GM18520 (cell line): Measurements from ENCODE around the gene MAPK11.

ENCODE experiments used
- ATAC-seq: cut with Tn5 transposase; IDR thresholded peaks from one replicate; pipeline ENCODE4 v1.9.1; 2021; ENCODE audit not compliant: unreplicated experiment

Gene MAPK11

DNA sequence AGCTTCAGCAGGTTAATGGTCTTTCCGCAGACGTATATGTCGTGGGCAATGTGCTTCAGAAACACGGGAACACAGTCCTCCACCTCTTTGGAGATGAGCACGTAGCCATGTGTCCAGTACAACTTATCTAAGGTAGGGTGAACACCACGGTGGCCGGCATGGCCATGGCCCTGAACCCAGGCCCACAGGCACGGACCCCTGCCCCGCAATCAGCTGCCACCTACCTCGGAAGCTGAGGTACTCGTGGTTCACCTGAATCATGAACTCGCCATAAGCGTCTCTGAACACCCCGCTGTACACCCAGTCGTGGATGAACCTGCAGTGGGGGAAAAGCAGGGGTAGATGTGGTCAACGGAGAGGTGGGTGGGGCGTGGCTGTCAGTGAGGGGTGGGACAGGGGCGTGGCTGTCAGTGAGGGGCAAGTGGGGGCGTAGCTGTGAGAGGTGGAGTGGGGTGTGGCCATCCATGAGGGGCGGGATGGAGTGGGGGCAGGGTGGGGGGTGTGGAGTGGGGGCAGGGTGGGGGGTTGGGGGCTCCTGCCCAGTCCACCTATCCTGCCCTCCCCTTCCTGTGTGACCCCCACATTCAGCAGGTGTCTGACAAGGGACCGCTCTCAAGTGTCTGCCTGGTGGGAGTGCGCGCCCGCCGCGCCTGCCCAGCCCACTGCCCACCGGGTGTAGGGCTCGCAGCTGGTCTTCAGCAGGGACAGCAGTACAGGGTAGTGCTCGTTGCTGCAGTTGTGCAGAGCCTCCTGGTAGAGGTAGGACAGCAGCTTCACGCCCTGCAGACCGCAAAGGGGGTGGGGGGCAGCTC, 43.9 kb downstream of the MAPK11 start:
- ATAC-seq = no peak

DNA sequence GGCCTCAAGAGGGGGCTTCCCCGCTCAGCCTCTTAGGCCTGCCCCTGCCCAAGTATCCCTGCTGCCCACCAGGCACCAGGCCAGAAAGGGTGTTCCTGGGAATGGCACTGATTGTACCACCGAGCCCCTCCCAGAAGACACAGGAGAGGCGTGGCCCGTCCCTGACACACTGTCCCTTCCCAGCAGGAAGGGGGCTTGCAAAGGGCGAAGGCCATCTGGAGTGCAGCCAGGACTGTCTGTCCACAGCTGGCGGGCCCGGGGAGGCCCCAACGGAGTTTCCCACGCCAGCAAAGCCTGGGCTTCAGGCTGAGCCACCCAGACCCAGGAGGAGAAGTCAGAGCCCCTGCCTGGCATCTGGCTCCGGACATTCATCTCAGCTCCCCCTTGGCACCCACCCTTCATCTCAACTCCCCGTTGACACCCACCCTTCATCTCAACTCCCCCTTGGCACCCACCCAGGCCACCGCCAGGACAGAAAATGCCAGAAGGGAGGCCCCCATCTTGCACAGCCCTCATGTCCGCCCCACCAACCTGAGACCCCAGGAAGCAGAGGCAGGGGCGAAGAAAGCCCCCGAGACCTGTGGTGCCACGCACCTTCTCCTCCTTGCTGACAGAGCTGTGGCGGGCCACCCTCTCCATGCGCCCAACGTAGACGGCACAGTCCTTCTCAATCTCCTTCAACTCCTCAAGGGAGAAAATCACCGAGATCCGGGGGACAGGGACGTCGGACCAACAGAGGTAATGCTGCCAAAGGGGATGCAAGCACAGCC, 44.8 kb downstream of the MAPK11 start:
- ATAC-seq = no peak

DNA sequence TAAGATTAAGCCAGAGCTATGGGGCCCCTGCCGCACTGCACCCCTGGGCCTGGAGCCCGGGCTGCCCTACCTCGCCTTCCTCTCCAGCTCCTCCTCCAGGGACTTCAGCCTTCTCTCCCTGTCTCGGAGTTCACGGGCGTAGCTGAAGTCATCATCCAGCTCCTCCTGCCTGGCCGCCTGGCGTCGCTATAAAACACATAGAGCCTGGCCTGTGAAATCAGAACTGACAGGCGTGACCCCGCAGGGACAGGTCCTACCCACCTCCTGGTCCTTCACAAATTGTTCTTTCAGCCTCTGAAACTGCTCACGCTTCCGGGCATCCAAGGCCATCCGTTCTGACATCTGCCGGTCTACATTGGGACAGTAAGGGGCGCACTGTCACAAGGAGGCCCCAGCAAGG, 46.1 kb downstream of the MAPK11 start:
- ATAC-seq = no peak

DNA sequence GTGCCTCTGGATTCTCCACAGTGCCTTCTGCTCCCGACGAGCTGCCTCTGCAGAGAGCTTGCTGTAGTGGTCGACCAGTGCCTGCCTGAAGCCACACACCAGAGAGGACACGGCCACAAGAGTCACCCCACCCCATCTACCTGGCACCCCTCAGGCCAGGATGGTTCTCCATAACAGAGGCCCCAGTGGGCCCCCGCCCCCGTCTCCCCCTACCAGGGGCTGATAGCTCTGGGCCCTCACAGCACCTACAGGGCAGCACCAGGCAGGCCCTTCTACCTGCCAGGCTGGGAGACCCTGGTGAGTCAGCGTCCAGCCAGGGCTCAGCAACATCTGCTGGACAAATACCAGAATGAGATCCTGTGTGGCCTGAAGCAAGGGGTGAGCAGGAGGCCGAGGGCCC, 47.7 kb downstream of the MAPK11 start:
- no peak for ATAC-seq

DNA sequence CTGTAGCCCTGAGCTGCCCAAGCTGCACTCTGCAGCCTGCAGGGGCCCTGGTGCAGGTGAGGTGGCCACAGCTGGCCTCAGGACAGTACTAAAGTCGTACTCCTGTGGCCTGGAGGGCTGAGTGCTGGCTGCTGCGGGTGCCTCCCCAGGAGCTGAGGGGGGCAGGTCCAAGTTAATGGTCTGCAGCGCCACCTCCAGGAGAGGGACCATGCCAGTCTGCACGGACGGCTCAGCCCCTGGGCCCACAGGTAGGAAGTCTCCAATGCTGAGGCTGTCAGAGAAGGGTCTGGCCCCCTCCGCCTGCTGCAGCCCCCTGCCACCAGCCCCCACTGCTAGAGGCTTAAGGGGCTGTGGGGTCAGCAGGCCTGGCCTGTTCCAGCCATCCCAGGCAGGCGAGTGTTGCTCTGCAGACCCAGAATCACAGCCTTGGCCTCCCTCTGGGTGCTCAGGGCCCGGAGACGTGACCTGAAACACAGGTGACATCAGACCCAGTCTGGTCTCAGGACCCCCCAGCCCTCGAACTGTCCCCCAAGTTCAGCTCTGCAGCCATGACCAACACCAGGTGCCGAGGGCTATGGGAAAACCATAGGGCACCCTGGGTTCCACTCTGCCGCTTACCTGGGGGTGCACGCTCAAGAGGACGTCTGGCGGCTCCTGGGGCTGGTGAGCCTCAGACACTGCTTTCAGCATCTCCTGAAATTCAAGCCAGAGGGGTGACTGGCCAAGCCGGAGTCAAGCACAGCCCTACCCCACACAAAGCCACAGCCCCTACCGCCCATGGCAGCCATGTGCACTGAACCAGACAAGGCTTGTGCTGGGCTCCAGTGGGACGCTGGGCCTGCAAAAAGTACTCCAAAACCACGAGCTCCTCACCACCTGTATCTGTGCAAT, 48.5 kb downstream of the MAPK11 start:
- ATAC-seq = no peak

DNA sequence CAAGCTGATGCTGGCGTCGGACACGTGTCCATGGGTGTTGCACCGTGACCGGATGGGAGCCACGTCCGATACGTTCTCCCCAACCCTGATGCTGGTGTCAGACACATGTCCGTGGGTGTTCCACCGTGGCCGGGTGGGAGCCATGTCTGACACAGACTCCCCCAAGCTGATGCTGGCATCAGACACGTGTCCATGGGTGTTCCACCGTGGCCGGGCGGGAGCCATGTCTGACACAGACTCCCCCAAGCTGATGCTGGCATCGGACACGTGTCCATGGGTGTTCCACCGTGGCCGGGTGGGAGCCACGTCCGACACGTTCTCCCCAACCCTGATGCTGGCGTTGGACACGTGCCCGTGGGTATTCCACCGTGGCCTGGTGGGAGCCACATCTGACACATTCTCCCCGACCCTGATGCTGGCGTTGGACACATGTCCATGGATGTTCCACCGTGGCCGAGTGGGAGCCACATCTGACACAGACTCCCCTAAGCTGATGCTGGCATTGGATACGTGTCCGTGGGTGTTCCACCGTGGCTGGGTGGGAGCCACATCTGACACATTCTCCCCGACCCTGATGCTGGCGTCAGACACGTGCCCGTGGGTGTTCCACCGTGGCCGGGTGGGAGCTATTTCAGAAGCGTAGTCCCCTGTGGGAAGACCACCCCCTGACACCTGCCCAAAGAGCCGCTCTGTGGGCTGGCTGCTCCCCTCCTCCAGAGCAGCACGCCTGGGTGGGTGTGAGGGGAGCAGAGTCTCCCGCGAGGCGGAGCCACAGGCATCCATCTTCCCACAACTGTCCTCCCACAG, 49.4 kb downstream of the MAPK11 start:
- ATAC-seq = no peak

DNA sequence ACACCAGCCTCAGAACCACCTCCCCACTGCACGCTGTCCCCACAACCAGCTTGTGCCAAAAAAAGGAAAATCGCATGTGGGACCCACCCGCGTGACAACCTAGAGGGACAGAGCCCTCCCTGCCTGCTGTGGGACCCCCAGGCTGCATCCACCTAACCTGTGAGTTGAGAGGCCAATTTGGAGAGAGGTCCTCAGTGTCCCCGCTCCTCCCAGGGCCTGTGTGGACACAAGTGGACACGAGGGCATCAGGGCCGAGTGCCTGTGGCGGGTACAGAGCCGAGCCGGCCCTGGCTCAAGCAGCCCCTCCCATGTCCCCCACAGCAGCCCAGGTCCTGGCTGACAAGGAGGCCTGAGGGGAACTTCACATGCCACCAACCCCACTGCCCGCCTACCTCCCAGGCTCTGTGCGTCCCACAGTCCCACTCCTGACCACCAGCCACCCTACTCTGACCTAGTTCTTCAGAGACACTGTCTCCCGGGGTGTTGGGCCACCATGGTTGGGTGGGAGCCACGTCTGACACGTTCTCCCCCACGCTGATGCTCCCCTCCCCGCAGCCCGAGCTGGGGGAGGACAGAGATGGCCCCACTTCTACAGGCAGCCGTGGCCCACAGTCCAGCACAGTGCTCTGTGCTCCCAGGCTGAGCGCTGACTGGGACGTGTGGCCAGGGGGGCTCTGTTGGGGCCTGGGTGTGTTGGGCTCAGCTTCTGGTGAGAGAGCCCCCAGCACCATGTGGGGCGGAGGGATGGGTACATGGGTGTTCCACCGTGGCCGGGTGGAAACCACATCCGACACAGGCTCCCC, 50.2 kb downstream of the MAPK11 start:
- ATAC-seq = no peak

DNA sequence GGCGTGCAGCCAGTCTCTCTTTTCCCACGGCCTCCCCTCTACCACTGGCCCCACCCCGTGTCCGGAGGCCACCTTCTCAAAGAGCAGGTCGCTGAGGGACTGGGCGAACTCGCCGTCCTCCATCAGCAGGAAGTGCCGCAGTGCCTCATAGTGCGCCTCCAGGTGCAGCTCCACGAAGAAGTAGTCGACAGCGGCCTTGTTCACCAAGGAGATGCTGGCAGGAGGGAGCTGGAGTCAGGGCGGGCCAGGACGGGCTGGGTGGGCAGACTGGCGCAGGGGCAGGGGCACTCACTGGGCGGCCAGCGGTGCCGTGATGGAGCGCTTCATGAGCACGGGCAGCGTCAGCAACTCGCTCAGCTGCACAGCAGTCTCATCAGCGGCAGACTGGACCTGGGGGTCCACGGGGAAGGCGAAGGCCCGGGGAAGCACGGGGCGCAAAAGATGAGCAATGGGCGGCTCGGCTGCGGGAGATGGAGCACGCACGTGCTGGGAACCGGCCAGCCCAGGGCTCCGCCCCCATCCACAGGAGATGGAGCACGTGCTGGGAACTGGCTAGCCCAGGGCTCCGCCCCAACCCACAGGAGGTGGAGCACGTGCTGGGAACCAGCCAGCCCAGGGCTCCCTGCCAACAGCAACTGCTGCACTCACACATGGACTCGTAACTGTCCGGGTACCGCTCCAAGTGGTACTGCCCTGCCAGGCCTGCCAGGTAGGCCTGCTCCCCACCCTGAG, 51.0 kb downstream of the MAPK11 start:
- ATAC-seq = no peak

DNA sequence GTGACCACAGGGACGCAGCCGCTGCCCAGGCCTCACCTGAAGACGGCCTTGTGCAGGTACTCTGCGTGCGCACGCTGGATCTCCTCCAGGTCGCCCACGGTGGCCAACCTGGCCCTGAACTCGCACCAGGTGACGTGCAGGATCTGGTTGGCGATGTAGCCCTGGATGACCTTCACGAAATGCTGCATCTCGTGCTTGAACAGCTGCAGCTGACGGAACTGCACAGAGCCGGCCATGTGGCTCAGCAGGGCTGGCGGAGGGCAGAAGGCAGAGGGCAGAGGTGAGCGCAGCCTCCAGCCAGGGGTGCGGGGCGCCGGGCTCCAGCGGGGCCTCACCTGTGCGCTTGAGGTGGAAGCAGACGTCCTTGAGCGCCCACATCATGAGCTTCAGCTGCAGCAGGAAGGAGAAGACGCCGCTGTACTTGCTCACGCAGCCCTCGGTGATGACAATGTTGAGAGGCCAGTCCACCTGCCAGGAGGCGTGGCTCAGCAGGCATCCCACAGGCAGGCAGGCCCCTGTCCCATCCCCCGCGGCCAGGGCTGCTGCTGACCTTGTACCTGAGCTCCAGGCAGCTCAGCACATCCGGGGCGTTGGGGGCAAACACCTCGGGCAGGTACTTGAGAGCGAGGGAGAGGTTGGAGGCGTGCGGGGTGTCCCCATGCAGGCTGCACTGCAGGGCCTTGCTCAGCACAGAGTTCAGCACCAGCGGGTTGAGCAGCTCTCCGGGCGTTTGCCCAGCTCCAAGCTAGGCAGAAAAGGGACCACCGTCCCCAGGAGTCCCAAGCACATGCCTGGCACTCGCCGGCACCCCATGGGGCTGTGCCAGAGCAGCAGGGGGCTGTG, 51.8 kb downstream of the MAPK11 start:
- no peak for ATAC-seq

DNA sequence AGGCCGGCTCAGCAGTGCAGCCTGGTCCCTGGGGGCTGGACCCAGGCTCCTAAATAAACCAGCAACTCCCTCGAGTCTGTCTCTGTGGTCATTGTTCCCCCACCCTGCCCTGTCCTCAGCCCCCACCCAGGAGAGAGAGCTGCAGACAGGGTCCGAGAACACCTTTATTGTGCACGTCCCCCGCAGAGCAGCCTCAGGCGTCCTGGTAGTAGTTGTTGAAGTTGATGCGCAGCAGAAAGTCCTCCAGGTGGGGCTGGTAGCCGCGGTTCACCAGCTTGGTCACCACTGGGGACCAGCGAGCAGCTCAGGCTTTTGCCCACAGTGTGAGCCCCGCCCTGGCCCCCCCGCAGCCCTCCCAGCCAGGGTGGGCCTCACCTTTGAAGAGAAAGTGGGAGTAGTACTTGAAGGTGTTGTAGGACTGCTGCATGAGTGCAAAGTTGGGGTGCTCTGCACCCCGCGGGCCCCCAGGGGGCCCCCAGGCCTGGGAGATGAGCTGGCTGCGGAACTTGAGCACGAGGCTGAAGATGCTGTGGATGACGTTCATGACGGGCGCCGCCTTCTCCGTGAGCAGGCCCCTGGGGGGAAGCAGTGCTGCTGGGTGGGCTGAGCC, 52.5 kb downstream of the MAPK11 start:
- ATAC-seq = no peak

DNA sequence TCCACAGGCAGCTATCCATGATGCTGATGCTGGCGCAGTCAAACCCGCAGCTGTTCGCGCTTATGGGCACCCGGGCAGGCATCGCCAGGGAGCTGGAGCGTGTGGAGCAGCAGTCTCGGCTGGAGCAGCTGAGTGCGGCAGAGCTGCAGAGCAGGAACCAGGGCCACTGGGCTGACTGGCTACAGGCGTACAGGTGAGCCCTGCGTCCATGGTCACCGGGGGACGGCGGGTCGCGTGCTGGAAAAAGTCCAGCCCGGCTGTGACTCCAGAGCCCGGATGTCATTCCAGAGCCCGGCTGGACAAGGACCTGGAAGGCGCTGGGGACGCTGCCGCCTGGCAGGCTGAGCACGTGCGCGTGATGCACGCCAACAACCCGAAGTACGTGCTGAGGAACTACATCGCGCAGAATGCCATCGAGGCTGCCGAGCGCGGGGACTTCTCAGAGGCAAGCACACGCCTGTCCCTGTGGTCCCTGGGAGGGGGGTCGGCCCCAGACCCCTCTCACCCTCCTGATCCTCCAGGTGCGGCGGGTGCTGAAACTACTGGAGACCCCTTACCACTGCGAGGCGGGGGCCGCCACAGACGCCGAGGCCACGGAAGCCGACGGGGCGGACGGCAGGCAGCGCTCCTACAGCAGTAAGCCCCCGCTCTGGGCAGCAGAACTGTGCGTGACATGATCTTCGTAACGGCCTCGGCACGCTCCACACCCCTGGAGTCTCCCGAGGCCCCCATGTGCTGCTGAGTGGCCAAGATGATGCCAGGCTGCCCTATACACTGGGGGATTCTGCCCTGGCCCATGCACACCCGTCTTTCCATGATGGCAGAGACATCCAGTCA, 53.3 kb downstream of the MAPK11 start:
- ATAC-seq = no peak

DNA sequence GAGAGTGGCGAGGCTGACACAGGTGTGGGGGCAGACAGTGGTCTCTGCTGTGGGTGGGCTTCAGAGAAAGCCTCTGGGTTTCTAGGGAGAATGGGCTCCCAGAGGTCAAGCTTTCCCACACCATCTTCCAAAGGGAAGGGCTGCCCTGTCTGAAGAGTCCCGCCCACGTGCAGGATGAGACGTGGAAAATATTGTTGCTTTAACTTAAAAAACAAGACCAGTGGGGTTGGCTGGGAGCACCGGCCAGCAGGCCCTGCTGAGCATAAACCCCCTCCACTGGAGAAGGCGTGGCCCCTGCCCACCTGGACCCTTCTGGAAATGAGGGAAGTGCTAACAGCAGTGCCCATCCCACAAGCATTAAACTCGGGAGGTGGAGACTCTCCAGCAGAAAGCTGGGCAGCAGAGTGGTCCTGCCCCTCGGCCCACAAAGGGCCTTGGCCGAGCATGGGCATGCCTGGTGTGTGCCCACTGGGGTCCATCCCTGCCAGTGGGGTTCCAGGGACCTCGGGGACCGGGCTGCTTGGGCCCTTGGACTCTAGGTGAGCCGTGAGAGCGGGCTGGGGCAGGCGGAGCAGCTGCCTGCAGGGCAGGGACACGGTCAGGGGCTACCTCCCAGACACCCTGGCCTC, 54.0 kb downstream of the MAPK11 start:
- no peak for ATAC-seq

DNA sequence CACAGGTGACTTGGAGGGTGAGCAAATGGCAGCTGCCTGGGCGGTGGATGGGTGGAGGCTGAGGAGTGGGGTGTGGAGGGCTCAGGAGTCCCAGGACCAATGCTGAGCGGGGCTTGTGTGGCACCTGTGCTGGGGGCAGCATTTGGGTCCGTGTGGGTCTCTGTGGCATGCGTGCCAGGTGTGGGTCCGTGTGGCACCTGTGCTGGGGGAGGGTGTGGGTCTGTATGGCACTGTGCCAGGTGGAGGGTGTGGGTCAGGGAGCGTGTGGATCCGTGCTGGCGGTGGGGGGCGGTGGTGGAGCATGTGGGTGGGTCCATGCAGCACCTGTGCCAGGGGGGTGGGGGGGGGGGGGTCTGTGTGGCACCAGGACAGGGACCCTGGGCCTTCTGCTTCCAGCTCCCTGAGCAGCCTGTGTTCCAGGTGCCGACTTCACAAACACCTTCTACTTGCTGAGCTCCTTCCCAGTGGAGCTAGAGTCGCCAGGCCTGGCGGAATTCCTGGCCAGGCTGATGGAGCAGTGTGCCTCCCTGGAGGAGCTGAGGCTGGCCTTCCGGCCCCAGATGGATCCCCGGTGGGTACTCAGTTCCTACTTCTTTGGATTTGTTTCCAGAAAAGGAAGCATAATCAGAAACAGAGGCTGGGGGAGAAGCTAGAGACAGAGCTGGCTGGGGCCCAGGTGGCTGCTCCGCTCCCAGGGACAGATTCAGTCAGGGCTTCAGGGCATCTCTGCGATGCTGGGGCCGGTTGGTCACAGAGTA, 54.7 kb downstream of the MAPK11 start:
- ATAC-seq = no peak
